GM19193 (cell line): ENCODE measurements around the gene SPTB.

Experiments used
- POLR2A ChIP-seq: IDR thresholded peaks from 4 replicates; pipeline ENCODE4 v1.6.1; 2011; ENCODE audit not compliant: insufficient read depth, insufficient read length; ENCODE audit errors: extremely low read depth

Gene SPTB

GRCh38 chr14:64706593-64707193 lies 173.0 kb downstream of the SPTB start:
- TF ChIP-seq POLR2A: no peak

- TF ChIP-seq POLR2A: no peak
Observed at GRCh38 chr14:64706119-64706592, 173.6 kb downstream of the SPTB start.

- TF ChIP-seq POLR2A: no peak
Observed at GRCh38 chr14:64705381-64706118, 174.2 kb downstream of the SPTB start.

- TF ChIP-seq POLR2A: no peak
Observed at GRCh38 chr14:64704743-64705380, 174.8 kb downstream of the SPTB start.

GRCh38 chr14:64704143-64704742 lies 175.5 kb downstream of the SPTB start, which contains the start of gene PLEKHG3:
Gene PLEKHG3, plus strand, starts transcription at chr14:64704424. Its CDS starts 23,208 bp downstream, at chr14:64727632.
- TF ChIP-seq POLR2A: no peak

- no peak for TF ChIP-seq POLR2A
Observed at GRCh38 chr14:64703395-64704142, 176.1 kb downstream of the SPTB start.

- TF ChIP-seq POLR2A: no peak
Observed at GRCh38 chr14:64702493-64703394, 177.0 kb downstream of the SPTB start.

GRCh38 chr14:64701660-64702059 lies 178.0 kb downstream of the SPTB start:
- no peak for TF ChIP-seq POLR2A

GRCh38 chr14:64700894-64701293 lies 178.8 kb downstream of the SPTB start:
- no peak for TF ChIP-seq POLR2A

GRCh38 chr14:64700290-64700689 lies 179.4 kb downstream of the SPTB start:
- TF ChIP-seq POLR2A: no peak

GRCh38 chr14:64698903-64699302 lies 180.8 kb downstream of the SPTB start:
- TF ChIP-seq POLR2A: no peak

- TF ChIP-seq POLR2A: no peak
Observed at GRCh38 chr14:64696355-64696857, 183.3 kb downstream of the SPTB start.
